HG03103 (cell line): ENCODE data around the gene FBRS.
"Not testable (repeated sequence)": the region's sequence is repeated elsewhere in the genome, so short reads cannot be mapped to it uniquely, and the experiment has no call there.

ENCODE experiments used
- ATAC-seq: cut with Tn5 transposase; IDR thresholded peaks from one replicate; pipeline ENCODE4 v1.9.1; 2021; ENCODE audit warnings: low read depth; ENCODE audit not compliant: unreplicated experiment

The FBRS gene

GRCh38 chr16:30663038-30663437 lies 4.8 kb downstream of the FBRS start:
- no peak for ATAC-seq

GRCh38 chr16:30663820-30664219 lies 5.6 kb downstream of the FBRS start:
- ATAC-seq, result no peak

GRCh38 chr16:30664616-30665109 lies 6.4 kb downstream of the FBRS start:
- no peak for ATAC-seq

- ATAC-seq, result no peak
Measured at GRCh38 chr16:30665155-30665829, 7.1 kb downstream of the FBRS start.

- no peak for ATAC-seq
Measured at GRCh38 chr16:30665830-30666190, 7.6 kb downstream of the FBRS start.

- ATAC-seq, result no peak
Measured at GRCh38 chr16:30666681-30667080, 8.4 kb downstream of the FBRS start.

GRCh38 chr16:30667361-30667905 lies 9.2 kb downstream of the FBRS start:
- ATAC-seq, result no peak

GRCh38 chr16:30668393-30668792 lies 10.2 kb downstream of the FBRS start:
- no peak for ATAC-seq

- ATAC-seq, result no peak
Measured at GRCh38 chr16:30669026-30669902, 11.0 kb downstream of the FBRS start.

GRCh38 chr16:30669903-30670824 lies 11.9 kb downstream of the FBRS start:
- ATAC-seq, result no peak

GRCh38 chr16:30675143-30675542 lies 16.9 kb downstream of the FBRS start:
- ATAC-seq, result no peak

GRCh38 chr16:30677931-30678585 lies 19.8 kb downstream of the FBRS start:
- ATAC-seq, result no peak

GRCh38 chr16:30678586-30678970 lies 20.3 kb downstream of the FBRS start:
- ATAC-seq, result no peak

- ATAC-seq, result no peak
Measured at GRCh38 chr16:30680326-30680725, 22.1 kb downstream of the FBRS start.

- ATAC-seq, result no peak
Measured at GRCh38 chr16:30688701-30689100, 30.5 kb downstream of the FBRS start.

GRCh38 chr16:30691907-30692306 lies 33.7 kb downstream of the FBRS start:
- ATAC-seq, result no peak

GRCh38 chr16:30692396-30693064 lies 34.3 kb downstream of the FBRS start:
- no peak for ATAC-seq

GRCh38 chr16:30694926-30695693 lies 36.9 kb downstream of the FBRS start:
- no peak for ATAC-seq

GRCh38 chr16:30696646-30697045 lies 38.4 kb downstream of the FBRS start:
- not testable (repeated sequence) for ATAC-seq
